Measurements from ENCODE around the gene FERMT3.

The FERMT3 gene

DNA sequence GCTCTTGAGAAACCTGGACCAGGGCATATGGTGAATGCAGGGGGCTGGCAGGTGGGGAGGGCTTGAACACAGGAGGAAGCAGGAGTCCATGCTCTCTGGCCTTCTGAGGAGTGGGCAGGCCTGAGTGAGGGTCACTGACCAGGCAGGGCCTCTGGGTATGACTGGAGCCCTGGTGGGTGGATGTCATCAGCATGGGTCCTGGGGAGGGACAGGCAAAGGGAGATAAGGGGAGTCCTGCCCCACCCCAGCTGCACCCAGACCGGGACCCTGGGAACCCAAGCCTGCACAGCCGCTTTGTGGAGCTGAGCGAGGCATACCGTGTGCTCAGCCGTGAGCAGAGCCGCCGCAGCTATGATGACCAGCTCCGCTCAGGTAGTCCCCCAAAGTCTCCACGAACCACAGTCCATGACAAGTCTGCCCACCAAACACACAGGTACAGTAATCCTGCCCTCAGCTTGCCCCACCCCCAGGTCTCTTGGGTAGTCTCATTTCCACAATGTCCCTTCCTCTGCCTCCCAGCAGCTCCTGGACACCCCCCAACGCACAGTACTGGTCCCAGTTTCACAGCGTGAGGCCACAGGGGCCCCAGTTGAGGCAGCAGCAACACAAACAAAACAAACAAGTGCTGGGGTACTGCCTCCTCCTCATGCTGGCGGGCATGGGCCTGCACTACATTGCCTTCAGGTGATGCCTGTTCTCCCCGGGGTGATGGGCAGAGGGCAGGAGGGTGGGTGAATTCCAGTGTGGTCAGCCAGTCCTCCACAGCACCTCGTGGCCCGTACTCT, 25.9 kb downstream of the FERMT3 start:
- no peak overlapping the region for H3K27ac ChIP-seq
- H3K79me2 ChIP-seq = no peaks in the 10 kb centered on the region
- H2AFZ ChIP-seq = no peak overlapping the region
- H3K4me3 ChIP-seq (ENCODE audit: low read depth, low read length) = no peak overlapping the region
- H3K27me3 ChIP-seq (ENCODE audit: control insufficient read depth, insufficient read depth, low read length) = no peaks in the 10 kb centered on the region
- TF ChIP-seq, protein P1, sequence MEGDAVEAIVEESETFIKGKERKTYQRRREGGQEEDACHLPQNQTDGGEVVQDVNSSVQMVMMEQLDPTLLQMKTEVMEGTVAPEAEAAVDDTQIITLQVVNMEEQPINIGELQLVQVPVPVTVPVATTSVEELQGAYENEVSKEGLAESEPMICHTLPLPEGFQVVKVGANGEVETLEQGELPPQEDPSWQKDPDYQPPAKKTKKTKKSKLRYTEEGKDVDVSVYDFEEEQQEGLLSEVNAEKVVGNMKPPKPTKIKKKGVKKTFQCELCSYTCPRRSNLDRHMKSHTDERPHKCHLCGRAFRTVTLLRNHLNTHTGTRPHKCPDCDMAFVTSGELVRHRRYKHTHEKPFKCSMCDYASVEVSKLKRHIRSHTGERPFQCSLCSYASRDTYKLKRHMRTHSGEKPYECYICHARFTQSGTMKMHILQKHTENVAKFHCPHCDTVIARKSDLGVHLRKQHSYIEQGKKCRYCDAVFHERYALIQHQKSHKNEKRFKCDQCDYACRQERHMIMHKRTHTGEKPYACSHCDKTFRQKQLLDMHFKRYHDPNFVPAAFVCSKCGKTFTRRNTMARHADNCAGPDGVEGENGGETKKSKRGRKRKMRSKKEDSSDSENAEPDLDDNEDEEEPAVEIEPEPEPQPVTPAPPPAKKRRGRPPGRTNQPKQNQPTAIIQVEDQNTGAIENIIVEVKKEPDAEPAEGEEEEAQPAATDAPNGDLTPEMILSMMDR (IDR thresholded peaks at IDR 0.05) = no peak
- H3K9me3 ChIP-seq (ENCODE audit: control insufficient read depth, low read length) = no peaks in the 10 kb centered on the region
- no peak overlapping the region for H3K4me2 ChIP-seq (ENCODE audit: low read length)
- H3K36me3 ChIP-seq (ENCODE audit: control insufficient read depth, insufficient read depth, low read length) = no peaks in the 10 kb centered on the region
- H3K9ac ChIP-seq = no peak overlapping the region
- H3K4me1 ChIP-seq = peaks cover 1% of the 10 kb centered on the region

DNA sequence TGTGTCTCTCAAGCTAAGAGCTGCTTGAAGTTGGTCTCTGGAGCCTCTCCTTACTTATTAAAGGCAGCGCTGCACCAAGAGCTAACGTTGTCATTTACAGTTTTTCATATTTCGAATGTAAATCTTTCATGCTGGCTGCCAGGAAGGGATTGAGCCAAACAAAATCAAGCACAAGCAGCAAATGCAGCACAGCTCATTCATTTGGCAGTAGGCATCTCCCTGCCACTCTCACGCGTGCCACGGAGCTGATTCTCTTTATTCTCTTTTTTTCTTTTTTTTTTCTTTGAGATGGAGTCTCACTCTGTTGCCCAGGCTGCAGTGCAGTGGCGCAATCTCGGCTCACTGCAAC, 26.4 kb downstream of the FERMT3 start:
- Histone ChIP-seq H3K27ac (no peak overlapping the region), H3K27me3 (ENCODE audit: control insufficient read depth, insufficient read depth, low read length) (no peaks in the 10 kb centered on the region)

DNA sequence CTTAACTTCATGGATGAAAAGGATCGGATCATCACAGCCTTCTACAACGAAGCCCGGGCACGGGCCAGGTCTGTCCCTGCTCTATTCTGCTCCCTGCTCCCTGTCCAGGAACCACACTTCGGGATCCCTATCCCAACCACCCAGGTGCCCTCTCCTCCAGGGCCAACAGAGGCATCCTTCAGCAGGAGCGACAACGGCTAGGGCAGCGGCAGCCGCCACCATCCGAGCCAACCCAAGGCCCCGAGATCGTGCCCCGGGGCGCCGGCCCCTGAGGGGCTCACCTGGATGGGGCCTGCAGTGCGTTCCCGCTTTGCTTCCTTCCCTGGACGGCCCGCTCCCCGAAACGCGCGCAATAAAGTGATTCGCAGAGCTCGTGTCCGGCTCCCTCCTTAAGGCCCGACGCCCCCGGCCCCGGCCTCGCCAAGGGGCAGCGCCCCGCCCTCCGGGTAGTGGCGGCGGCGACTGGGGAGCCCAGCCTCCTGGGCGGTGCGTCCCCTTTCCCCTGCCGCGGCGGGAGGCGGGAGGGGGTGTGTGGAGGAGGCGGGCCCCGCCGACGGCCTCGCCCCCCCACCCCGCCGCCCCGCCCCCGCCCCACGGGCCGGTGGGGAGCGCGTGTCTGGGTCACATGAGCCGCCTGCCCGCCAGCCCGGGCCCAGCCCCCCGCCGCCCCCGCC, 27.5 kb downstream of the FERMT3 start, which contains the start of gene VEGFB:
TSS of gene VEGFB (plus strand) at position 672 of the 674 bp plus-strand sequence. CDS start 250 bp downstream, outside the sequence.
- Histone ChIP-seq H3K4me3 (ENCODE audit: low read depth, low read length) (peak within 1 kb of the TSS; percentile 57), H3K27me3 (ENCODE audit: control insufficient read depth, insufficient read depth, low read length) (no peaks in the 10 kb centered on the region), H3K9ac (peak within 1 kb of the TSS; percentile 19), H2AFZ (peak within 1 kb of the TSS; percentile 56), H3K36me3 (ENCODE audit: control insufficient read depth, insufficient read depth, low read length) (no peaks in the 10 kb centered on the region), H3K4me2 (ENCODE audit: low read length) (peak within 1 kb of the TSS; percentile 73), H3K4me1 (no peaks in the 10 kb centered on the region), H3K9me3 (ENCODE audit: control insufficient read depth, low read length) (no peaks in the 10 kb centered on the region), H3K27ac (peak within 1 kb of the TSS; percentile 65), H3K79me2 (no peaks in the 10 kb centered on the region)
- TF ChIP-seq, protein P1 (IDR thresholded peaks at IDR 0.05) = no peak

More for the DNA sequence above, 26.4 kb downstream of the FERMT3 start:
- no peaks in the 10 kb centered on the region for H3K9me3 ChIP-seq (ENCODE audit: control insufficient read depth, low read length)
- no peaks in the 10 kb centered on the region for H3K36me3 ChIP-seq (ENCODE audit: control insufficient read depth, insufficient read depth, low read length)
- TF ChIP-seq, protein P1 (IDR thresholded peaks at IDR 0.05) = no peak
- no peaks in the 10 kb centered on the region for H3K79me2 ChIP-seq
- H2AFZ ChIP-seq = no peak overlapping the region
- H3K4me1 ChIP-seq = no peaks in the 10 kb centered on the region
- H3K4me3 ChIP-seq (ENCODE audit: low read depth, low read length) = no peak overlapping the region
- H3K9ac ChIP-seq = no peak overlapping the region
- no peak overlapping the region for H3K4me2 ChIP-seq (ENCODE audit: low read length)

DNA sequence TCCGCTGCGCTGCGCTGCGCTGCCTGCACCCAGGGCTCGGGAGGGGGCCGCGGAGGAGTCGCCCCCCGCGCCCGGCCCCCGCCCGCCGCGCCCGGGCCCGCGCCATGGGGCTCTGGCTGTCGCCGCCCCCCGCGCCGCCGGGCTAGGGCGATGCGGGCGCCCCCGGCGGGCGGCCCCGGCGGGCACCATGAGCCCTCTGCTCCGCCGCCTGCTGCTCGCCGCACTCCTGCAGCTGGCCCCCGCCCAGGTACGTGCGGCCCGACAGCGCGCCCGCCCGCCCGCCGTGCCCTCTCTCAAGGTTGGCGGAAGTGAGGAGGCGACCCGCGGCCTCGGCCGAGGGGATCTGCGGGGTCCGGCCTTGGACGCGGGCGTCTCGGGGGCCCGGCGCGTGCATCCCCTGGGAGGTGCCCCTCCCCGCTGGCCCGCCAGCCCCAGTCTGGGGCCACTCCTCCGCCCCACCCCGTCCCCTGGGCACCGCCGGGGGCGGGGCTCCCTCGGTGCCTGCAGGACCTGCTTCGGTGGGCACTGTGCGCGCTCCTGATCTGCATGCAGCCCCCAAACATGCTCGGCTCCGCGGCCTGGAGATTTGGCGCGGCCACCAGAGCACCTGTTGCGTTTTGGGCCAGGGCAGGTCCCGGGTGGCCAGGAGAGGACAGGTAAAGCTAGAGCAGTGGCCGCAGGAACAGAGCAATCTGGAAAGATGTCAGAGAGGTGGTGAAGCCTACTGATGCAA, 28.3 kb downstream of the FERMT3 start:
- no peaks in the 10 kb centered on the region for H3K9me3 ChIP-seq (ENCODE audit: control insufficient read depth, low read length)
- no peak overlapping the region for H3K9ac ChIP-seq
- H3K27me3 ChIP-seq (ENCODE audit: control insufficient read depth, insufficient read depth, low read length) = no peaks in the 10 kb centered on the region
- no peaks in the 10 kb centered on the region for H3K36me3 ChIP-seq (ENCODE audit: control insufficient read depth, insufficient read depth, low read length)
- H3K27ac ChIP-seq = peak overlapping the region; percentile 36
- peak overlapping the region; percentile 57 for H3K4me3 ChIP-seq (ENCODE audit: low read depth, low read length)
- no peaks in the 10 kb centered on the region for H3K79me2 ChIP-seq
- H3K4me1 ChIP-seq = peaks cover 3% of the 10 kb centered on the region
- TF ChIP-seq, protein P1 (IDR thresholded peaks at IDR 0.05) = no peak
- peak overlapping the region; percentile 73 for H3K4me2 ChIP-seq (ENCODE audit: low read length)
- H2AFZ ChIP-seq = no peak overlapping the region

All from parathyroid adenoma (tissue), 2 donors.